ENCODE measurements around the gene E2F1.

DNA sequence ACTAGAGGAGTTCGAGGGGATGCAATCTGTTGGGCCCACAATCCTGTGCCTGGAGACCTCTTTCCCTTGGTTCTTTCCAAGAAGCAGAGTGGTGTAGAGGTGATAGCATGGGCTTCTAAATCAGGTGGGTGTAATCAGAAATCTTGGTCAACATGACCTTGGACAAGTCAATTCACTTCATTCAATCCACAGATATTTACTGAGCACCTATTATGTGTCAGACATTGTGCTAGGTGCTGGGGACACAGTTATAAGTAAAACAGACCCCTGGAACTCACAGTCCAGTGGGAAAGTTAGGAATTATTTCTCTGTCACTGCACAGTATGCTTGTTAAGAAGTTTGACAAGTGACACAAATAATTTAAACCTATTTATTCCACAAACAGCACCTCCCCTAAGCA is 3.3 kb upstream of the E2F1 start:
- TF ChIP-seq, protein P1, sequence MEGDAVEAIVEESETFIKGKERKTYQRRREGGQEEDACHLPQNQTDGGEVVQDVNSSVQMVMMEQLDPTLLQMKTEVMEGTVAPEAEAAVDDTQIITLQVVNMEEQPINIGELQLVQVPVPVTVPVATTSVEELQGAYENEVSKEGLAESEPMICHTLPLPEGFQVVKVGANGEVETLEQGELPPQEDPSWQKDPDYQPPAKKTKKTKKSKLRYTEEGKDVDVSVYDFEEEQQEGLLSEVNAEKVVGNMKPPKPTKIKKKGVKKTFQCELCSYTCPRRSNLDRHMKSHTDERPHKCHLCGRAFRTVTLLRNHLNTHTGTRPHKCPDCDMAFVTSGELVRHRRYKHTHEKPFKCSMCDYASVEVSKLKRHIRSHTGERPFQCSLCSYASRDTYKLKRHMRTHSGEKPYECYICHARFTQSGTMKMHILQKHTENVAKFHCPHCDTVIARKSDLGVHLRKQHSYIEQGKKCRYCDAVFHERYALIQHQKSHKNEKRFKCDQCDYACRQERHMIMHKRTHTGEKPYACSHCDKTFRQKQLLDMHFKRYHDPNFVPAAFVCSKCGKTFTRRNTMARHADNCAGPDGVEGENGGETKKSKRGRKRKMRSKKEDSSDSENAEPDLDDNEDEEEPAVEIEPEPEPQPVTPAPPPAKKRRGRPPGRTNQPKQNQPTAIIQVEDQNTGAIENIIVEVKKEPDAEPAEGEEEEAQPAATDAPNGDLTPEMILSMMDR (IDR thresholded peaks at IDR 0.05) = no peak
- no peak for TF ChIP-seq POLR2A (IDR thresholded peaks at IDR 0.05)

All from esophagus squamous epithelium (tissue), 4 donors.